Vagina (tissue), 2 donors: ENCODE results near the gene FIZ1.

Source experiments
- POLR2A ChIP-seq, 2 donors: fragments of 450-650 bp; IDR thresholded peaks; one replicate each; pipeline ENCODE4 v1.6.1; 2017; ENCODE audit warnings: antibody characterized with exemption in 2 of 2, mild to moderate bottlenecking in 2 of 2, moderate library complexity in 2 of 2
- TF ChIP-seq, protein P1 (sequence below), 3 experiments: fragments of 450-650 bp in 2 of 3; fragments of 200-600 bp in 1 of 3; sonication (generic) in 1 of 3; IDR thresholded peaks; one replicate each; pipeline ENCODE4 v1.5.1; 2017 to 2019; ENCODE audit warnings: antibody characterized with exemption in 3 of 3, mild to moderate bottlenecking in 2 of 3, moderate library complexity in 2 of 3

DNA sequence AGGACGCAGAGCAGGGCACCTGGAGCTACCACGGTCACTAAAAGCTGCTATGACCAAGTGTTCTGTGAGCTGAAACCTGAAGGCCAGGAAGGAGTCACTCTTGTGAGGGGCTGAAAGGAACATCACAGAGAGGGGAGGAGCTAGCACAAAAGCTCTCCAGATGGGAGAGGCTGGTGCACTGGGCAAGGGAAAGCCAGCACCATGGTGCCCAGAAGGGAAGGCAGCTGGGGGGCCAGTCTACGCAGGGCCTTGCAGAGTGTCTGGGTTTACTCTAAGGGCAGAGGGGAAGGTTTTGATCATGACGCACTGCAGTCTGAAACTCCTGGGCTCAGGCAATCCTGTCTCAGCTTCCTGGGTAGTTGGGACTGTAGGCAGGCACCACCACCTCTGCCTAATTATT is 37.4 kb upstream of the FIZ1 start:
- TF ChIP-seq, protein P1, sequence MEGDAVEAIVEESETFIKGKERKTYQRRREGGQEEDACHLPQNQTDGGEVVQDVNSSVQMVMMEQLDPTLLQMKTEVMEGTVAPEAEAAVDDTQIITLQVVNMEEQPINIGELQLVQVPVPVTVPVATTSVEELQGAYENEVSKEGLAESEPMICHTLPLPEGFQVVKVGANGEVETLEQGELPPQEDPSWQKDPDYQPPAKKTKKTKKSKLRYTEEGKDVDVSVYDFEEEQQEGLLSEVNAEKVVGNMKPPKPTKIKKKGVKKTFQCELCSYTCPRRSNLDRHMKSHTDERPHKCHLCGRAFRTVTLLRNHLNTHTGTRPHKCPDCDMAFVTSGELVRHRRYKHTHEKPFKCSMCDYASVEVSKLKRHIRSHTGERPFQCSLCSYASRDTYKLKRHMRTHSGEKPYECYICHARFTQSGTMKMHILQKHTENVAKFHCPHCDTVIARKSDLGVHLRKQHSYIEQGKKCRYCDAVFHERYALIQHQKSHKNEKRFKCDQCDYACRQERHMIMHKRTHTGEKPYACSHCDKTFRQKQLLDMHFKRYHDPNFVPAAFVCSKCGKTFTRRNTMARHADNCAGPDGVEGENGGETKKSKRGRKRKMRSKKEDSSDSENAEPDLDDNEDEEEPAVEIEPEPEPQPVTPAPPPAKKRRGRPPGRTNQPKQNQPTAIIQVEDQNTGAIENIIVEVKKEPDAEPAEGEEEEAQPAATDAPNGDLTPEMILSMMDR (IDR thresholded peaks at IDR 0.05) = no peak
- no peak for TF ChIP-seq POLR2A (IDR thresholded peaks at IDR 0.05)
